C1 segment of cervical spinal cord (tissue), 14 donors: ENCODE measurements around the gene CCDC70.
"Not testable (repeated sequence)": the region's sequence is repeated elsewhere in the genome, so short reads cannot be mapped to it uniquely, and the experiment has no call there.

Experiments used
- DNase-seq, 14 donors: peaks; one replicate each; lab custom pipeline; 2025; lab: John Stamatoyannopoulos, UW

Gene CCDC70

GRCh38 chr13:51861723-51862300 is at the start of gene CCDC70:
CCDC70 (plus strand) TSS chr13:51861969; CDS start chr13:51865412, 3,443 bp downstream.
- peak in 1 of 14 donors; percentile 7 for DNase-seq

- DNase-seq, result no peak
Measured at GRCh38 chr13:51814071-51814470, 47.7 kb upstream of the CCDC70 start.

- DNase-seq, result peak in 10 of 14 donors; percentile 12 to 52 (median 22)
Measured at GRCh38 chr13:51814825-51815650, 46.7 kb upstream of the CCDC70 start.

- DNase-seq, result no peak
Measured at GRCh38 chr13:51815848-51816247, 45.9 kb upstream of the CCDC70 start.

- no peak for DNase-seq
Measured at GRCh38 chr13:51816604-51817249, 45.0 kb upstream of the CCDC70 start.

GRCh38 chr13:51817717-51818116 is 44.1 kb upstream of the CCDC70 start:
- no peak for DNase-seq

- DNase-seq, result no peak
Measured at GRCh38 chr13:51818276-51818675, 43.5 kb upstream of the CCDC70 start.

GRCh38 chr13:51818781-51819511 is 42.8 kb upstream of the CCDC70 start:
- peak in 5 of 14 donors; percentile 14 to 32 (median 21) for DNase-seq

- no peak for DNase-seq
Measured at GRCh38 chr13:51819544-51819943, 42.2 kb upstream of the CCDC70 start.

- no peak for DNase-seq
Measured at GRCh38 chr13:51820016-51820597, 41.7 kb upstream of the CCDC70 start.

GRCh38 chr13:51821606-51822005 is 40.2 kb upstream of the CCDC70 start:
- peak in 1 of 14 donors; percentile 66 for DNase-seq

- DNase-seq, result peak in 1 of 14 donors; percentile 84
Measured at GRCh38 chr13:51822106-51822815, 39.5 kb upstream of the CCDC70 start.

GRCh38 chr13:51823359-51823758 is 38.4 kb upstream of the CCDC70 start:
- DNase-seq, result no peak

GRCh38 chr13:51823863-51824262 is 37.9 kb upstream of the CCDC70 start:
- DNase-seq, result no peak

- not testable (repeated sequence) for DNase-seq
Measured at GRCh38 chr13:51824712-51825111, 37.1 kb upstream of the CCDC70 start.

- DNase-seq, result no peak
Measured at GRCh38 chr13:51825165-51825592, 36.6 kb upstream of the CCDC70 start.

- no peak for DNase-seq
Measured at GRCh38 chr13:51825681-51826254, 36.0 kb upstream of the CCDC70 start.

- DNase-seq, result peak in 1 of 14 donors; percentile 45
Measured at GRCh38 chr13:51826606-51827005, 35.2 kb upstream of the CCDC70 start.

GRCh38 chr13:51827254-51827653 is 34.5 kb upstream of the CCDC70 start:
- no peak for DNase-seq
